GM06990 (cell line): ENCODE results near the gene SLC25A25.

Experiments
- DNase-seq: peaks from one replicate; pipeline ENCODE4 v3.0.0-alpha.2; 2011; ENCODE audit not compliant: insufficient read length; ENCODE audit errors: extremely low read depth
- H3K27me3 ChIP-seq: replicated peaks from 2 replicates; pipeline ENCODE4 v1.6.0; 2011; ENCODE audit warnings: low read length; ENCODE audit not compliant: control insufficient read depth, insufficient read depth
- H3K36me3 ChIP-seq: 2 replicates; pipeline ENCODE4 v1.5.1; 2011; ENCODE audit warnings: low read length; ENCODE audit not compliant: control insufficient read depth, insufficient read depth
- H3K4me3 ChIP-seq: replicated peaks from 2 replicates; pipeline ENCODE4 v1.5.1; 2011; ENCODE audit warnings: low read depth, mild to moderate bottlenecking, control low read depth, low read length
- CTCF ChIP-seq: IDR thresholded peaks from 2 replicates; pipeline ENCODE4 v1.5.1; 2011; ENCODE audit warnings: low read length, control low read depth, mild to moderate bottlenecking, inconsistent platforms; ENCODE audit not compliant: insufficient read depth, poor library complexity, severe bottlenecking

The SLC25A25 gene

GRCh38 chr9:128082151-128082550, 14.1 kb downstream of the SLC25A25 start:
- no peaks in the 10 kb centered on the region for H3K36me3 ChIP-seq
- H3K4me3 ChIP-seq = no peak overlapping the region
- TF ChIP-seq CTCF = no peak
- no peak for DNase-seq
- H3K27me3 ChIP-seq = no peaks in the 10 kb centered on the region

GRCh38 chr9:128084746-128085145, 16.7 kb downstream of the SLC25A25 start:
- Histone ChIP-seq H3K4me3 (no peak overlapping the region), H3K36me3 (no peaks in the 10 kb centered on the region; the same call in 1 of the 2 replicates), H3K27me3 (no peaks in the 10 kb centered on the region)
- DNase-seq = no peak
- no peak for TF ChIP-seq CTCF

- no peaks in the 10 kb centered on the region; the same call in 1 of the 2 replicates for H3K36me3 ChIP-seq
- TF ChIP-seq CTCF = no peak
- no peaks in the 10 kb centered on the region for H3K27me3 ChIP-seq
- H3K4me3 ChIP-seq = no peak overlapping the region
- DNase-seq = no peak
Observed at GRCh38 chr9:128085943-128086342, 17.9 kb downstream of the SLC25A25 start.

GRCh38 chr9:128087262-128087661, 19.2 kb downstream of the SLC25A25 start:
- Histone ChIP-seq H3K27me3 (no peaks in the 10 kb centered on the region), H3K4me3 (no peak overlapping the region), H3K36me3 (no peaks in the 10 kb centered on the region; the same call in none of the 2 replicates)
- no peak for DNase-seq
- TF ChIP-seq CTCF = no peak

GRCh38 chr9:128088253-128088945, 20.4 kb downstream of the SLC25A25 start:
- TF ChIP-seq CTCF = no peak
- Histone ChIP-seq H3K27me3 (no peaks in the 10 kb centered on the region), H3K36me3 (no peaks in the 10 kb centered on the region; the same call in none of the 2 replicates), H3K4me3 (no peak overlapping the region)
- no peak for DNase-seq
